NCI-H1092 treated with DMSO at 0.1 percent for 48 hours (cell line): Measurements from ENCODE around the gene FBXL12.
"Not testable (repeated sequence)": the region's sequence is repeated elsewhere in the genome, so short reads cannot be mapped to it uniquely, and the experiment has no call there.

Experiments used
- DNase-seq: peaks from one replicate; lab custom pipeline; 2025; lab: John Stamatoyannopoulos, UW

Gene FBXL12

GRCh38 chr19:9818734-9819595 is at the start of gene FBXL12:
FBXL12 (minus strand) TSS chr19:9819079; CDS start chr19:9818813, 266 bp downstream.
- peak; percentile 98 for DNase-seq

GRCh38 chr19:9865732-9866501 is 47.0 kb upstream of the FBXL12 start:
- DNase-seq = no peak

- no peak for DNase-seq
Observed at GRCh38 chr19:9863759-9864158, 44.9 kb upstream of the FBXL12 start.

GRCh38 chr19:9862938-9863337 is 44.1 kb upstream of the FBXL12 start:
- DNase-seq = no peak

- DNase-seq = no peak
Observed at GRCh38 chr19:9861503-9861902, 42.6 kb upstream of the FBXL12 start.

- DNase-seq = no peak
Observed at GRCh38 chr19:9860407-9860806, 41.5 kb upstream of the FBXL12 start.

- no peak for DNase-seq
Observed at GRCh38 chr19:9858766-9859165, 39.9 kb upstream of the FBXL12 start.

- no peak for DNase-seq
Observed at GRCh38 chr19:9857920-9858746, 39.3 kb upstream of the FBXL12 start.

- no peak for DNase-seq
Observed at GRCh38 chr19:9857076-9857721, 38.3 kb upstream of the FBXL12 start.

GRCh38 chr19:9856609-9857008 is 37.7 kb upstream of the FBXL12 start:
- no peak for DNase-seq

GRCh38 chr19:9854282-9854846 is 35.5 kb upstream of the FBXL12 start:
- DNase-seq = no peak

- peak; percentile 37 for DNase-seq
Observed at GRCh38 chr19:9850235-9850959, 31.5 kb upstream of the FBXL12 start.

GRCh38 chr19:9849791-9850190 is 30.9 kb upstream of the FBXL12 start:
- DNase-seq = peak; percentile 25

- DNase-seq = no peak
Observed at GRCh38 chr19:9848762-9849161, 29.9 kb upstream of the FBXL12 start.

- DNase-seq = no peak
Observed at GRCh38 chr19:9848060-9848459, 29.2 kb upstream of the FBXL12 start.

- no peak for DNase-seq
Observed at GRCh38 chr19:9847087-9847671, 28.3 kb upstream of the FBXL12 start.

GRCh38 chr19:9843626-9844273 is 24.9 kb upstream of the FBXL12 start:
- DNase-seq = not testable (repeated sequence)

GRCh38 chr19:9842834-9843625 is 24.2 kb upstream of the FBXL12 start:
- no peak for DNase-seq

- DNase-seq = no peak
Observed at GRCh38 chr19:9839415-9839814, 20.5 kb upstream of the FBXL12 start.
